Adrenal gland (tissue), 12 donors: Measurements from ENCODE around the gene COL9A3. TPM values are rescaled to one million over a fixed set of nuclear protein-coding genes. Genes with fewer than 3 reads are reported as not detected.

Source experiments
- DNase-seq, 7 donors: peaks; one replicate each; pipeline ENCODE4 v3.0.0-alpha.2; 2019 to 2020
- H3K27ac ChIP-seq, 5 donors: fragments of 200-600 bp; sonication (generic) in 4 of 5; 1 replicate in 3 of 5; 2 replicates in 2 of 5; pipeline versions ENCODE4 v1.5.1 to v1.8.0; 2016 to 2020; ENCODE audit warnings: mild to moderate bottlenecking in 1 of 5
- H3K27me3 ChIP-seq: fragments of 200-600 bp; 2 replicates; pipeline ENCODE4 v1.8.0; 2021
- H3K36me3 ChIP-seq, 2 donors: fragments of 200-600 bp; replicated peaks in 1 of 2; 1 replicate in 1 of 2; 2 replicates in 1 of 2; pipeline versions ENCODE4 v1.5.1 to v1.8.0; 2018 to 2022
- H3K4me1 ChIP-seq, 2 donors: fragments of 200-600 bp; replicated peaks in 1 of 2; 1 replicate in 1 of 2; 2 replicates in 1 of 2; pipeline versions ENCODE4 v1.5.1 to v1.8.0; 2018 to 2021
- H3K4me3 ChIP-seq, 4 donors: fragments of 200-600 bp; sonication (generic) in 3 of 4; one replicate each; pipeline ENCODE4 v1.5.1; 2016 to 2018
- H3K9me3 ChIP-seq, 3 donors: fragments of 200-600 bp; sonication (generic) in 1 of 3; replicated peaks in 1 of 3; 1 replicate in 2 of 3; 2 replicates in 1 of 3; pipeline versions ENCODE4 v1.5.1 to v1.8.0; 2016 to 2021
- POLR2A ChIP-seq, 2 donors: fragments of 450-650 bp; IDR thresholded peaks; one replicate each; pipeline ENCODE4 v1.6.1; 2017; ENCODE audit warnings: antibody characterized with exemption in 2 of 2, mild to moderate bottlenecking in 2 of 2, moderate library complexity in 1 of 2
- WGBS, 4 donors: extraction: QIAGEN DNeasy Blood & Tissue Kit in 2 of 4; methylation state at CpG; one replicate each; pipeline versions ENCODE4 v1.1.5 to v1.1.7; 2013 to 2017; 5-methylcytosine and 5-hydroxymethylcytosine counted together
- intact Hi-C, 2 donors: fragments of 100-400 bp; cut with DNase I; formaldehyde crosslinking; loops; one replicate each; pipeline versions ENCODE4 v1.14.1 to v1.15.0; 2022 to 2023
- polyA plus RNA-seq, 3 donors: library from polyadenylated mRNA; stranded (reverse); fragments of 200-250 nt in 2 of 3; fragments of 350-450 nt in 1 of 3; fragmentation: Illumina TruSeq in 1 of 3; extraction: RNeasy Lipid Tissue Mini Kit (QIAGEN cat#74804) in 1 of 3; gene quantifications; one replicate each; pipeline ENCODE4 v1.2.3, GENCODE V29; 2013 to 2014
- total RNA-seq, 9 donors: library from RNA; depleted of rRNA in 4 of 9; stranded (reverse); fragments of >200 nt in 4 of 9; fragments of 120-200 nt in 1 of 9; fragmentation: NEBNext Ultra II Directional in 1 of 9; extraction: Animal tissue kit (Norgen Biotek cat#: 25700) in 1 of 9; gene quantifications; one replicate each; pipeline versions ENCODE4 v1.1.0 to v1.2.4, GENCODE V29; 2013 to 2023
- TF ChIP-seq, protein P1 (sequence below), 6 experiments: fragments of 450-650 bp in 4 of 6; fragments of 200-600 bp in 2 of 6; sonication (generic) in 1 of 6; IDR thresholded peaks; 1 replicate in 5 of 6; 2 replicates in 1 of 6; pipeline versions ENCODE4 v1.5.1 to v1.8.0; 2016 to 2021; ENCODE audit warnings: antibody characterized with exemption in 6 of 6, mild to moderate bottlenecking in 2 of 6, moderate library complexity in 1 of 6
- donor health status: healthy with polysubstance abuse.
- donor health status: Bipolar disorder and iron deficiency.
- donor health status: DM: yes; HTN: yes; CAD: no.
- donor health status: DM: no; HTN: no; CAD: no.
- donor health status: DM: no; HTN: no; CAD: no.
- donor health status: DM: yes; HTN: yes; CAD: no.

The COL9A3 gene
- total and polyA plus RNA-seq, 12 donors: 0.22 to 27.8 (median 1.4) TPM

DNA sequence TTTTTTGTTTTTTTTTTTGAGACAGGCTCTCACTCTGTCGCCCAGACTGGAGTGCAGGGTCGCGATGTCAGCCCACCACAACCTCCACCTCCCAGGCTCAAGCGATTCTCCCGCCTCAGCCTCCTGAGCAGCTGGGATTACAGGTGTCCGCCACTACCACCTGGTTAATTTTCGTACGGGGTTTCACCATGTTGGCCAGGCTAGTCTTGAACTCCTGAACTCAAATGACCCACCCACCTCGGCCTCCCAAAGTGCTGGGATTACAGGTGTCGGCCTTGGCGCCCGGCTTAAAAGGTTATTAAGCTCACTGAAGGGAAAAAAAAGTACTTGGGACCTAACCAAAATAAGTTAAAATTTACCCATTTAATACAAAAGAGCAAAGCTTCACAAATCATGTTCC lies 42.9 kb downstream of the COL9A3 start:
- Histone ChIP-seq H3K27me3 (no peaks in the 10 kb centered on the region), H3K9me3 (no peaks in the 10 kb centered on the region), H3K4me3 (no peak overlapping the region), H3K27ac (no peak overlapping the region), H3K36me3 (no peaks in the 10 kb centered on the region), H3K4me1 (peaks cover 0 to 10% of the 10 kb centered on the region in 2 donors)
- TF ChIP-seq, protein P1, sequence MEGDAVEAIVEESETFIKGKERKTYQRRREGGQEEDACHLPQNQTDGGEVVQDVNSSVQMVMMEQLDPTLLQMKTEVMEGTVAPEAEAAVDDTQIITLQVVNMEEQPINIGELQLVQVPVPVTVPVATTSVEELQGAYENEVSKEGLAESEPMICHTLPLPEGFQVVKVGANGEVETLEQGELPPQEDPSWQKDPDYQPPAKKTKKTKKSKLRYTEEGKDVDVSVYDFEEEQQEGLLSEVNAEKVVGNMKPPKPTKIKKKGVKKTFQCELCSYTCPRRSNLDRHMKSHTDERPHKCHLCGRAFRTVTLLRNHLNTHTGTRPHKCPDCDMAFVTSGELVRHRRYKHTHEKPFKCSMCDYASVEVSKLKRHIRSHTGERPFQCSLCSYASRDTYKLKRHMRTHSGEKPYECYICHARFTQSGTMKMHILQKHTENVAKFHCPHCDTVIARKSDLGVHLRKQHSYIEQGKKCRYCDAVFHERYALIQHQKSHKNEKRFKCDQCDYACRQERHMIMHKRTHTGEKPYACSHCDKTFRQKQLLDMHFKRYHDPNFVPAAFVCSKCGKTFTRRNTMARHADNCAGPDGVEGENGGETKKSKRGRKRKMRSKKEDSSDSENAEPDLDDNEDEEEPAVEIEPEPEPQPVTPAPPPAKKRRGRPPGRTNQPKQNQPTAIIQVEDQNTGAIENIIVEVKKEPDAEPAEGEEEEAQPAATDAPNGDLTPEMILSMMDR (IDR thresholded peaks at IDR 0.05): no peak
- TF ChIP-seq POLR2A (IDR thresholded peaks at IDR 0.05): no peak
- 93 to 96% (median 95%) methylated on average over 12 of the region's 12 CpGs for WGBS, 4 donors
- peak in 1 of 7 donors; percentile 11 for DNase-seq
- intact Hi-C loops: no loop called here

DNA sequence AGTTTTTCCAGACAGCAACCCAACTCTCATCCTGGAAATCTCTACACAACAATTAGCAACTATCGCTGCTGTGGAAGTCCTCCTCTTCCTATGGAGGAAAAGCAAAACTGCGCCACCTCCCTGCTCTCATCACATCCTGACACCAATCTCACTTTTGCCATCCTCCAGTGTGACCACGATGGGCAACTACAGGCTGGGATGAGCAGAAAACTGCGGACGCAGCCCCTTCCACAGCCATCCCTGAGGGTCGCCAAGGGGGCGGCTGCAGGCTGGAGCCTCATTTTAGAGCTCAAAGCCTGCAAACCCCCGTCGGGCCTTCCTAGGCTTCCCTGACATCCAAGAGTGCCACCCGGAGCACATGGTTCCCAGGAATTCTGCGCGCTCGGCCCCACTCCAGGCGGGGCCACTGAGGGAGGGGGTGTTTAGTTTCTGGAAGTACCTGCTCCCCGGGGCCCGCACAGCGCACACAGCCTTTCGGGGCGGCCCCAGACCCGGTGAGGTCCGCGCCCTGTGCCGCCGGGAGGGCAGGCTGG lies 43.6 kb downstream of the COL9A3 start:
- Histone ChIP-seq H3K36me3 (no peaks in the 10 kb centered on the region), H3K27ac (no peak overlapping the region), H3K4me3 (peak overlapping the region in 1 of 4 donors; percentile 65), H3K9me3 (no peaks in the 10 kb centered on the region), H3K27me3 (no peaks in the 10 kb centered on the region), H3K4me1 (peaks cover 0 to 10% of the 10 kb centered on the region in 2 donors)
- intact Hi-C loops: no loop called here
- TF ChIP-seq, protein P1 (IDR thresholded peaks at IDR 0.05): no peak
- TF ChIP-seq POLR2A (IDR thresholded peaks at IDR 0.05): no peak
- peak in 1 of 7 donors; percentile 16 for DNase-seq
- WGBS, 4 donors: 26 to 52% (median 41%) methylated on average over 3 to 24 of the region's 24 CpGs

DNA sequence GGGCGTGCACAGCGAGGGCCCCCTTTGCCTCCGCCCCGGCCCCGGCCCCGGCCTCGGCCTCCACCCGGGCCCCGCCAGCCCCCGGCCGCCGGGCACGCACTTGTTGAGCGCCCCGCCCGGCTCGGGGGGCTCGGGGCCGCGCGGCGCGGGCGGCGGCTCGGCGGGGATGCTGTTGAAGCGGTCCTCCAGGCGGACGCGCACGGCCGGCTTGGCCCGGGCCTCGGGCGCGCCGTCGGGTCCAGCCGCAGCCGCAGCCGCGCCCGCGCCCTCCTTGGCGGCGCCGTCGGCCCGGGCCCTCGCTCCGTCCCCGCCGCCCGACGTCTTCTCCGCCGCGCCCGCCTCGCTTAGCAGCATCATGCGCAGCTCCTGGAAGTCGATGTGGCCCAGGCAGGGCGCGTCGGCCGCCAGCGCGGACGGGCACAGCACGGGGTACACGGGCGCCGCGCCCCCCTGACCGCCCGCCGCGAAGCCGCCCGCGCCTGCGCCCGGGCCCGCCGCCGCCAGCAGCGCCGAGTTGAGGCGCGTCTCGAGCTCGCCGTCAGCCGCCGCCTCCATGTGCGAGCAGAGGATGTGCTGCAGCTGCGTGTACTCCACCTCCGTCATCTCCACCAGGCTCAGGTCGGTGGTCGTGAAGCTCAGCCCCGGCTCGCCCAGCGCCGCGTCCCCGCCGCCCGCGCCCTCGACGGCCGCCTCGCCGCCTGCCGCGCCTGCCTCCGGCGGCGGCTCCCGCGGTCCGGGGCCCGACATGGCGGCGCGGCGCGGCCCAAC lies 44.3 kb downstream of the COL9A3 start:
- DNase-seq: peak in 2 of 7 donors; percentile 26 to 32
- 1% methylated on average over 105 to 129 of the region's 129 CpGs; no CpG with 5 or more reads in 2 of the 4 donors for WGBS, 4 donors
- Histone ChIP-seq H3K36me3 (no peaks in the 10 kb centered on the region), H3K9me3 (no peaks in the 10 kb centered on the region), H3K27me3 (no peaks in the 10 kb centered on the region), H3K27ac (peak overlapping the region in 1 of 5 donors; percentile 61), H3K4me1 (peaks cover 0 to 10% of the 10 kb centered on the region in 2 donors), H3K4me3 (peak overlapping the region in 1 of 4 donors; percentile 65)
- intact Hi-C loops: no loop called here
- TF ChIP-seq, protein P1 (IDR thresholded peaks at IDR 0.05): peak in 1 of 6 experiments; percentile 5
- no peak for TF ChIP-seq POLR2A (IDR thresholded peaks at IDR 0.05)

DNA sequence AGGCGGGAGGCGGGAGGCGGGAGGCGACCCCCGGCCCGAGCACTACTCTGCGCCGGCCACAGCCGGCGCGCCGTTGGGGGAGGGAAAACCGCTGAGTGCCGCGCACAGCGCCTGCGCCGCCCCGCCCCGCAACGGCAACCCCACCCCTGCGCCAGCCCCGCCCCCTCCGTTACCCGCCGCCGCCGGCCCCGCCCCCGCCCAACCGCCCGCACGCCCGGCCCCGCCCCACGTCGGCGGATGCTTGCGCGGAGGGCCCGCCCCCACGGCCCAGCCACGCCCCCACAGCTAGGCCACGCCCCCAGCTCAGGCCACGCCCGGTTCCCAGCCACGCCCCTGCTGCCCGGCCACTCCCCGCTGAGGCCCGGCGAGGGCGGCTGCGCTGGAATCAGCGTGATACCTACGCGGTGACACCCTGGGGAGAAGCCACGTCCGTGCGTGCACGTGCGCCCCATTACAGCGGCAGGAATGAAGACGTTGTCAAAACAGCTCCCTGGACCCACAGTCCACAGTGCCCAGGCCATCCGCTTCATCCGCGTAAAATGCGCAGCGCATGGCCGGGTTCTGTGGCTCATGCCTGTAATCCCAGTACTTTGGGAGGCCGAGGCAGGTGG lies 45.0 kb downstream of the COL9A3 start, which contains the start of gene TCFL5:
Gene TCFL5, minus strand, starts transcription at position 97 of the 611 bp plus-strand sequence. CDS start 152 bp downstream, outside the sequence.
- Histone ChIP-seq H3K36me3 (no peaks in the 10 kb centered on the region), H3K27ac (peak within 1 kb of the TSS in 2 of 5 donors; percentile 56 to 61), H3K4me1 (peaks cover 0 to 10% of the 10 kb centered on the region in 2 donors), H3K4me3 (peak within 1 kb of the TSS in 1 of 4 donors; percentile 65), H3K27me3 (no peaks in the 10 kb centered on the region), H3K9me3 (no peaks in the 10 kb centered on the region)
- intact Hi-C loops: no loop called here
- TF ChIP-seq POLR2A (IDR thresholded peaks at IDR 0.05): no peak
- TF ChIP-seq, protein P1 (IDR thresholded peaks at IDR 0.05): no peak
- peak; percentile 83 to 93 (median 91) for DNase-seq
- 10 to 89% (median 26%) methylated on average over 1 to 67 of the region's 70 CpGs for WGBS, 4 donors
